H1 (cell line): ENCODE data around the gene DCAF4. TPM values are rescaled to one million over a fixed set of nuclear protein-coding genes. Genes with fewer than 3 reads are reported as not detected.

Experiments
- POLR2A ChIP-seq, 2 experiments: IDR thresholded peaks; 1 replicate in 1 of 2; 2 replicates in 1 of 2; pipeline ENCODE4 v1.6.1; 2011; ENCODE audit warnings: low read depth in 2 of 2, low read length in 2 of 2, mild to moderate bottlenecking in 2 of 2; ENCODE audit errors: control extremely low read depth in 1 of 2
- polyA plus RNA-seq, 7 experiments: library from polyadenylated mRNA; depleted of rRNA in 3 of 7; stranded (reverse) in 5 of 7; unstranded in 2 of 7; fragments of >200 nt in 5 of 7; fragments of 200-250 nt in 2 of 7; gene quantifications; 1 replicate in 5 of 7; 2 replicates in 1 of 7; 4 replicates in 1 of 7; pipeline versions ENCODE4 v1.2.1 to v1.2.3, GENCODE V29; 2011 to 2013; ENCODE audit warnings: missing spikeins in 2 of 7, mixed read lengths in 2 of 7
- total RNA-seq: library from RNA; stranded (reverse); fragmentation: NEBNext Ultra II Directional; extraction: Animal tissue kit (Norgen Biotek cat#: 25700); gene quantifications from 2 replicates; pipeline ENCODE4 v1.2.1, GENCODE V29; 2021

The DCAF4 gene
- total and polyA plus RNA-seq, 2 of the 8 experiments (the other 6 are each of a cell fraction or from before 2014, with no cell fraction given), result 17.0 to 21.1 TPM

DNA sequence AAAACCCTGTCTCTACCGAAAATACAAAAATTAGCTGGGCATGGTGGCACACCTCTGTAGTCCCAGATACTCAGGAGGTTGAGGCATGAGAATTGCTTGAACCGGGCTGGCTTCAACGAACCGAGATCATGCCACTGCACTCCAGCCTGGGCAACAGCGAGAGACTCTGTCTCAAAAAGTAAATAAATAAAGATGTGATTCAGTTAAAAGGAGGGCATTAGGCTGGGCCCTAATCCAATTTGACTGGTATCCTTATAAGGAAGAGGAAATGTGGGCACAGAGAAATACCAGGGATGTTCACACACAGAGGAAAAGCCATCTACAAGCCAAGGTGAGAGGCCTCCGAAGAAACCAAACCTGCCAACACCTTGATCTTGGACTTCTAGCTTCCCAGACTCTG lies 10.1 kb upstream of the DCAF4 start (continued):
- TF ChIP-seq POLR2A (IDR thresholded peaks at IDR 0.05; ENCODE audit: control extremely low read depth in 1 of 2, low read depth in 2 of 2, low read length in 2 of 2), result no peak
